DOHH2 (cell line): ENCODE results near the gene IKBKG.

Experiments
- CTCF ChIP-seq: fragments of 200-600 bp; sonication (generic); IDR thresholded peaks from one replicate; pipeline ENCODE4 v1.5.1; 2014; ENCODE audit warnings: antibody characterized with exemption, mild to moderate bottlenecking, low read depth, low read length; ENCODE audit not compliant: poor library complexity, severe bottlenecking
- EZH2phosphoT487 ChIP-seq: fragments of 200-600 bp; sonication (generic); IDR thresholded peaks from 2 replicates; pipeline ENCODE4 v1.6.1; 2017; ENCODE audit warnings: borderline replicate concordance, mild to moderate bottlenecking, antibody characterized with exemption, low read length, moderate library complexity, mixed read lengths

DNA sequence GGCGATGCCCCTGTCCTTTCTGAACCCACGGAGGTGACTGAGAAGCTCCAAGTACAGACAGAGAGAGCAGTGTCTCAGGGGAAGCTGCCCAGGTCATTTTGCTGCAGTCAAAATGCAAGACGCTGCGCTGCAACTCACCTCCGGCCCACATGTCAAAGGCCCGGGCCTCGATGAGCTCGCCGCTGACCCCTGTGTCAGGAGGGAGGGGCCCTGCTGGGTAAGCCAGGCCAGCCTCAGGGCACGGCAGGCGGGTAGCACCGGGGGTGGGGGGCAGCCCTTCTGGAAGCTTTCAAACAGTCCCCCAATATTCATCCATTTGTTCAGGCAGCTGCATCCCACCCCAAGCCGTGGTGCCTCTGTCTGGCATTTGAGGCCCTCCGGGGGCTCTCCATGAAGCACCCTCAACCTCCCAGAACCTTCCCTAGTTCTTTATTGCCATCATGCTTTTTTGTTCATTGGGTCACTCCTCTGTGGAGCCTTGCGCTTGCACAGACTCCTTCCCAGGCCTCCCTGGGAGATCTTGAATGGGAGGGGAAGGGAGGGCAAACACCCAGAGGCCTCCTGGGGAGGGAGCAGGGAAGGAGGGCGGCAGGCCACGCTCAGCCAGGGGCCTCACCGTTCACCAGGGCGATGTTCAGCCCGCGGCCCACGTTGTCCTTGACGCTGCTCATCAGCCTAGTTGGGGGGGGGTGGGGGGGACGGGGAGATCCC lies 39.6 kb upstream of the IKBKG start:
- no peak for TF ChIP-seq CTCF
- no peak for TF ChIP-seq EZH2phosphoT487
